GM19023 (cell line): Measurements from ENCODE around the gene IDH2.
"Not testable (repeated sequence)": the region's sequence is repeated elsewhere in the genome, so short reads cannot be mapped to it uniquely, and the experiment has no call there.

Experiments used
- ATAC-seq: cut with Tn5 transposase; IDR thresholded peaks from one replicate; pipeline ENCODE4 v1.9.1; 2021; ENCODE audit warnings: mild to moderate bottlenecking, moderate library complexity; ENCODE audit not compliant: unreplicated experiment

Gene IDH2

DNA sequence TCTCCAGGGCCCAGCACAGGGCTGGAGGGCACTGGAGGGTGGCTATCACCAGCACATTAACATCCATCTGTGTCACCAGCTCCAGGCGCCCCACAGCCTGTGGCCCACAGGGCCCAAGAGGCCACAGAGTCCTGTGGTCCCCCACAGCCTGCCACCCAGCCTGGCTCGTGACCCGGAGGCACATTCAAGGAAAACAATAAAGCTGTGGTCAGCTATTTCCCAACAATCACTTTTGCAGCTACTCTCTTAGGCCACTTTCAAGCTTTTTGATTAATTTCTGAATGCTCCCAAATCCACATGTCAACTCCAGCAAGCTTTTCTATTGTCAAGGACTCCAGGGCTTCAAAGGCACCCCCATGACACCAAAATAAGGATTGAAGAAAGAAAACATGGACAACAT, 16.7 kb downstream of the IDH2 start:
- no peak for ATAC-seq

DNA sequence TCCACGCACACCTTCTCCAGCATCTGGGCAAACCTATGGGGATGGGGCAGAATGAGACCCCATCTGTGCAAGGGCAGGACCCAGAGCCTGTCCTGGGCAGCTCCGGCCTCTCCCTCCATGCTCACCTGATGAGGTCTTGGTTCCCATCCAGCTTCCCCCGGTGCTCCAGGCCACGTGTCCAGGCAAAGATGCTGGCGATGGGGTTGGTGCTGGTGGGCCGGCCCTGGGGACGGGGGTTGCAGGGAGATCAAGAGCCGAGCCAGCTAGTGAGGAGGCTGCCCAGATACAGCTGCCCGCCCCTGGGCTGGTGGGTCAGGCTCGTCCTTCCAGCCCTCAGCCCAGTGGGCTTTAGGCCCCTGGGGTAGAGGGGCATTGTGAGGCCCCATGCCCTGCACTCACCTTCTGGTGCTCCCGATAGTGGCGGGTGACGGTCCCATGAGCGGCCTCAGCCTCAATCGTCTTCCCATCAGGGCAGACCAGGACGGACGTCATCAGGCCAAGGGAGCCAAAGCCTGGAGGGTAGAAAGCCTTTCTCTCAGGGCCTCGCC, 17.3 kb downstream of the IDH2 start:
- no peak for ATAC-seq

DNA sequence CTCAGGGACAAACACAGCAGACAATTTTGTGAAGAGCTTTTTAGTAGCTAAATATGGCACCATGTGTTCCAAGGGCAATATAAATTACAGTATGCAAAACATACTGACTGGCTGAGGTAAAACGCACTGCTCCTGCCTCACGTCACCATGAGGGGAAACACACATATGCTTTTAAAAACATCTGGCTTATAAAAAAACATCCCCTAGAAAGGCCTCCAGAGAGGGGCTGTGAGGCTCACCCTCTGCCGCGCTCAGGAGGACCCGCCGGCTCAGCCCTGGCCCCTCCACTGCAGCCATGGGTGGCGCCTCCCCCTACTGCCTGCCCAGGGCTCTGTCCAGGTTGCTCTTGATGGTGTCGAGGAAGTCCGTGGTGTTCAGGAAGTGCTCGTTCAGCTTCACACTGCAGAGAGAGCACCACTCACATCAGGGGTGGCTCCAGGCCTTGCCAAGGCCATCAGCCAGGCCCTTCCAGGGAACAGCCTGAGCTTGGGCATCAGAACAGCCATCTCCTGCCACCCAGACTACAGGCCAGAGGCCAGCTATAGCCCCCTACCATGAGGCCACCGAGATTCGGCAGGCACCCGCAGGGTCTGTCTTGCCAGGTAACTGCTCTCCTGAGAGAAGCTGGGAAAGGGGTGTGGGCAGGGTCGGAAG, 18.2 kb downstream of the IDH2 start:
- ATAC-seq: no peak

DNA sequence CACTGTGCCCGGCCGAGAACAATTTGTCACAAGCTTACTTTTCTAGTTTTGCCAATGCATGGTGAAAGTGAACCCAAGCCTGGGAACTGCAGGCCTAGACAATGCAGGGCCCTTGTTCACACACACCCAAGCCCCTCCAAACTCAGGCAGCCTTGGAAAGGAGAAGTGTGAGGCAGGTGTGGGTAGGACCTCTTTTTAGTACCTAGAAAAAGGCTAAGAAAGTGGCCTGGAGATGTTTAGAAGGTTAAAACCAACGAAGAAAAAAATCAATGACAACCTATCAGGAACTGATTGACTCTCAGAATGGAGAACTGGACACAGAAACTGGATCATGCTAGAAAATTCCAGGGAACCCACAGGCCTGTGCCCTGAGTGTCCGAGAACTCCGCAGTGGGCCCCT, 18.8 kb downstream of the IDH2 start:
- ATAC-seq: no peak

DNA sequence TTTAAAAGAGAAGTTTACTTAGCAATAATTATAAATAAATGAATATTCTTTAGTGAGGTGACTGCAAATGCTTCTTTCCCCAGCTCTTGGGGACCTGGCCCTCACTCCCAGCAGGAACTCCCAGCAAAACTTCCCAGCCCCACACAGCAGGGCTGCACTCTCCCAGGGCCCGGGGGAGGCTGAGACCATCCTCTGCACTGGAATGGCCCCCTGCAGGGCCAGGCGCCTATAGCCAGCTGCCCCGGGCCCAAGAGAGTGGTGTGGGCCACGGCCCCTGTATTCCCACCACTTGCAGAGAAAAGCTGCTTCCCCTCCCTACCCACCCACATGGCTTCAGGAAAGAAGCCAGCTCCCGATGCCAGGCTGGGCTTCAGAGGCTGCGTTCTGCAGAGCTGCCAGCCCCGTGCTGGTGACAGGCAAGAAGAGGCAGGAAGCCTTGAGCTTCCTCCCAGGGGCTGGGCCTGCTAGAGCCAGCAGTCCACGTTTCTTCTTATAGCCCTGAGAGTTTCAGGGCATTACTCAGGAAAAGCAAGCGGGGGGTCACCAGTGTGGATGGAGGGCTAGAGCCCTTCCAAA, 20.0 kb downstream of the IDH2 start:
- ATAC-seq: no peak

DNA sequence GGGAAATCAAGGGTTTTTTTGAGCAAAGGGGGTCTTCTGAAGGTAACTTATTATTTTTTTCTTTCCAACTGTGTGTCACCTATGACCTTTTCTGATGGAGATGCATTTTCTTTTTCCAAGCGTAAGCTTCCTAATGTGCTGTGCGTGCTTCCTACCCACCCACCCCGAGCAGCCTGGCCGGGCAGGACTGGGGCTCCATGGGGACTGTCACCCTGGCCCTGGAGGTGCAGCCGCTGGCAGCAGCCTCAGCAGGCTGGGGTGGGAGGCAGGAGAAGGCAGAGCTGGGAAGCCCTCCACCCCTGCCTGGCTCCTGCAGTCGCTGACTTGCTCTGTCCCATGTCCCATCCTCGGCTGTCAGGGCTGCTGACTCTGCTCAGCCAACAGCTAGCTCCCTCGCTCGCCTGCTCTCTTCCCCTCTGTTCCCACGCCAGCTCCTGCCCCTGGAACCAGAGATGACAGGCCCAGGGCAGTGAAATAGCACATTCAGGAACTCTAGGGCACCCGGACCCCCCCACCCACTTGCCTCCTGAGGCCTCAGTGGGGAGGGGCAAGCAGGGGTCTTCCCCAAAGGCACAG, 21.4 kb downstream of the IDH2 start:
- no peak for ATAC-seq

DNA sequence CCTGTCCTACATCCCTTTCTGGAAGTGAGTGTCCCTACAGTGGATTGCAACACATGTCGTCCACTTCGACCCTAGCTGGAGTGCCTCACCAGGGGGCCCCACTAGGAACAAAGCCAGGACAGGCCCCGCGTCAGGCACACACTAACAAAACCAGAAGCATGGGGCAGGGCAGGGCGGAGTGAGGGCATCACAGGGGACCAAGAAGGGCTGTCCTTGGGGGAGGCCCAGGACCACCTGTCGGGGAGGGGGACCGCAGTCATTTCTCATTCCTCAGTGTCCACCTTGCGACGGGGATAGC, 21.9 kb downstream of the IDH2 start:
- ATAC-seq: no peak

DNA sequence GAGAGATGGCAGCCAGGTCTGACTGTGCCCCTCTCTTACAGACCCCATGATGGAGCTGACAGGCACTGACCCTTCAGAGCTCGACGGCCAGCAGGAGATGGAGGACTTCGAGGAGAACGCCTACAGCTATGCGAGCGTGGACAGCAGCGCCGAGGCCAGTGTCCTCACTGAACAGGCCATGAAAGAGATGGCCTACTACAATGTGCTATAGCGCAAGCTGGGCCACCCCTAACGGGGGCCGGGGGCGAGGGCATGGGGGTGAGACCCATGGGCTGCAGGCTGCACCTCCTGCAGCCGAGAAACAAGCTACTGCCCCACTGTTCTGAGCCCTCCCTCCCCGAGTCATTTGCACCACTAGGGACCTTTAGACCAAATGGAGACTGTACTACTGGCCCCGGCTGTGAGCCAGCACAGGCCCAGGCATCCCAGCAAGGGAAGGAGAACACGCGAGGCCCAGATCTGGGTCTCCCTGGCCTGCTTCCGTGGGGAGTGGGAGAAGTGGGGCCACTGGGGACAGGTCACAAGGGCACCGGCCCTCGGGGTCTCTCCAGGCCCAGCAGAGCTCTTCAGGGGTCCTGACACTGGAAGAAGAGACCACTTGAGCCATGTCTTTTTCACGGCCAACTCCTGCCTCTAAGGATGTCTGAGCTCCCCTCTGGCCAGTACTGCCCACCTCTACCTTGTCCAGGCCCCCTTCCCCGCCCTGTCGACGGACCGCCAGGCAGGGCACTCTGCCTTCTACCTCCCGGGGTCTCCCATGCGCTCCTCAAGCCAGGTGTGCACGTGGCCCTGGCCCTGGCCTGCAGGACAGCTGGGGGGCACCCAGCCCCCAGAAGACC, 22.4 kb downstream of the IDH2 start:
- no peak for ATAC-seq

DNA sequence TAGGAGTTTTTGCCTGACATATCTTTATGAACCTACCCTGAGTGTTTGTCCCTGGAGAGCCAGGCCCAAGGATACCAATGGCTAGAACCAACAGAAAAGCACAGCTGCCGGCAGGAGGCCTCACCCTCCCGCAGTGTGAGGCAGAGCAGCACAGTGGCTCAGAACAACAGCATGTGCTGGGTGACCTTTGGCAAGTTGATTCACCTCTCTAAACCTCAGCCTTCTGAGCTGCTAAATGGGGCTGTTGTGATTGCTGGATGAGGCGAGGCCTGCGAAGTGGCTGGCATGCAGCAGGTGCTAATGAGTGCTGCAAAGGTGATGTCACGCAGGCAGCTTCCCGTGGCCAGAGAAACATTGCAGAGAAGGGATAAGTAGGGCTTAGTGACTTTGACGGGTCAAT, 23.3 kb downstream of the IDH2 start:
- ATAC-seq: no peak

DNA sequence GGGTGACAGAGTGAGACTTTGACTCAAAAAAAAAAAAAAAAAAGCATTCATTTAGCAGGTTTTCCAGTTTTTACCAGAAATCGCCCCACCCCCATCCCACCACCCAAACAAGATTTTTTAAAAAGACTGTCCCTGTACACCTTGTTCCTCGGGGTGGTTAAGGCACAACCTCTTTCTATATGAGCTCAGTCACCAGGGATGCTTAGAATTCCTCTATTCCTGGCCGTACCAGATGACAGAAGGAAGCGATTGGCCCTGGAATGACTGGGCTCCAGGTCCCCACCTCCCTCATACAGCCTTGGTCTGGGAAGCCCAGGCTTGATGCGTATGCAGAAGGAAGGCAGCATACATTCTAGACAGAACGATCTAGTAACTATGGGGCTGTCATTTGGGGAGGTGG, 25.6 kb downstream of the IDH2 start:
- ATAC-seq: no peak

DNA sequence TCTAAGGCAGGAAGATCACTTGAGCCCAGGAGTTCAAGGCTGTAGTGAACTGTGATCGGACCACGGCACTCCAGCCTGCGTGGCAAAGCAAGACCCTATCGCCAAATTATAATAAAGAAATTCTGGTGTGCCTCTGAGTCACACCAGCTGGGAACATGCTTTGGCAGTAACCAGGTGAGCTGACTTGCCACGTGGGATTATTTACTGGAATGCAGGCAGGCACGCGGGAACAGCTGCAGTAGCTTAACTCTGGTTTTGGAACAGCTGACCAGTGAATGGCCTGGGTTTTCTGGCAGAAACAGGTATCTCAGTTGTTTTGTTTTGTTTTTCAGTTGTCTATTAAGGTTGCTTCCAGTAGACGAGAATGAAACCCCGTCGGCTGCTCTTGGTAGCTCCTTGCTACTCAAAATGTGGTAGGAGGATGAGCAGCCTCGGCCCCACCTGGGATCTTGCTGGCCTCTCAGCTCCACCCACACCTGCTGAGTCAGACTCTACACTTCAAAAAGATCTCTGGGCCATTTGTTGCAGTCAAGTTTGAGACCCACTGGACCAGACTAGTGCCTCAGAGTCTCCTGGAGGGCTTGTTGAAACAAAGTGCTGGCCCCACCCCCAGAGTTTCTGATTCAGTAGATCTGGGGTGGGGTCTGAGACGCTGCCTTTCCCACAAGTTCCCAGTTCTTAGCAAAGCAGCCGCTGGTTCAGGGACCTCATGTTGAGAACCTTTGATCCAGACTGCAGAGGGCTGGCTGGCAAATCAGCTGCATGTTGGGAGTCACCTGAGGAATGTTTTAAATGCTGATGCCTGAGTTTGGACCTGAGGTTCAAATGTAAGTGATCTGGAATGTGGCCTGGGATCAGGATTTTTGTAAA, 26.6 kb downstream of the IDH2 start:
- ATAC-seq: no peak

DNA sequence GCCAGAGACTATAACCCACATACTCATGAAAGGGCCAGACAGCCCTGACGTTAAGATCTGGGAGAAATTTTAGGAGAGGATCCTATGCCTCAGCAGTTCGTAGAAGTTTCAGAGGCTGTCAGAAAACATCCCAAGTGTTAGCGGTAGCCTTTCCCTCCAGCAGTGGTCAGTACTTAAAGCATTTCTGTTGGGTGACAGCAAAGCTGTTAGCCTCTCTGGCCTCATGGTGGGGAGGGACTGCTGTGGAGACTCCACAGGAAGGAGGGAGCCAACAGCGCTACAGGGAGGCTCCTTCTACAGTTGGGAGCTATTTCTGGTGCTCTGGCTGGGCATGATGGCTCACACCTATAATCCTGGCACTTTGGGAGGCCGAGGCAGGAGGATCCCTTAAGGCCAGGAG, 27.4 kb downstream of the IDH2 start:
- no peak for ATAC-seq

DNA sequence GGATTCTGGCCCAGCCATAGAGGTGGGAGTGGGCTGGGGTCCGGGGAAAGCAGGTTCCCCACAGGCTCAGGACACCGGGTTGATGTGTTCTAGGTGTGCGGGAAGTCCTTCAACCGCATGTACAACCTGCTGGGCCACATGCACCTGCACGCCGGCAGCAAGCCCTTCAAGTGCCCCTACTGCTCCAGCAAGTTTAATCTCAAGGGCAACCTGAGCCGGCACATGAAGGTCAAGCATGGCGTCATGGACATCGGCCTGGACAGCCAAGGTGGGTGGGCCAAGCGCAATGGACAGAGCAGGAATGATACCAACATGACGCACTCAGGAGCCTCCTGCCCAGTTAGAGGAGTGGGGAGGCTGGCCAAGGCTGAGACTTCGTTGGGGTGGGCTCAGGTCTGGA, 28.2 kb downstream of the IDH2 start:
- ATAC-seq: no peak

DNA sequence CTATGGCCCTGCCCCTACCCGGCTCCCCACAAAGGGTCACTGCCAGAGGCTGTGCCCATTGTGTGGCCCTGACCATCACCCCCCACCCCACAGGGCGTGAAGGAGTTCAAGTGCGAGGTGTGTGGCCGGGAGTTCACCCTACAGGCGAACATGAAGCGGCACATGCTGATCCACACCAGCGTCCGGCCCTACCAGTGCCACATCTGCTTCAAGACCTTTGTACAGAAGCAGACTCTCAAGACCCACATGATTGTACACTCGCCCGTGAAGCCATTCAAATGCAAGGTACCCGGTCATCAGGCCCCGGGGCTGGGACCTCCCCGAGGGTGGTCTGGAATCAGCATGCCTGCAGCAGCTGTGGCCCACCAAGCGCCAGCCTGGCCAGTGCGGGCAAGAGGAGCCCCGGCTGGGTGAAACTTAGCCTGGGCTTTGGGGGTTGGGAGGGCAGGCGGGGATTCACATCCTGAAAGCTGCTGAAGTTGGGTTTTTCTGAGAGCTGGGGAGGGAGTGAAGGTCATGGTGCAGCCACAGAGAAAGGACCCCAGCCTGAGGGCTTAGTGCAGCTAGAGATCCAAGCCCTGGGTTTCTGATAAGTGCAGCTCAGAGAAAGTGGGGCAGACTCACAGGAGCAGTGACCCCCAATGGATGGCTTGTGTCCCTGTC, 29.2 kb downstream of the IDH2 start:
- no peak for ATAC-seq

DNA sequence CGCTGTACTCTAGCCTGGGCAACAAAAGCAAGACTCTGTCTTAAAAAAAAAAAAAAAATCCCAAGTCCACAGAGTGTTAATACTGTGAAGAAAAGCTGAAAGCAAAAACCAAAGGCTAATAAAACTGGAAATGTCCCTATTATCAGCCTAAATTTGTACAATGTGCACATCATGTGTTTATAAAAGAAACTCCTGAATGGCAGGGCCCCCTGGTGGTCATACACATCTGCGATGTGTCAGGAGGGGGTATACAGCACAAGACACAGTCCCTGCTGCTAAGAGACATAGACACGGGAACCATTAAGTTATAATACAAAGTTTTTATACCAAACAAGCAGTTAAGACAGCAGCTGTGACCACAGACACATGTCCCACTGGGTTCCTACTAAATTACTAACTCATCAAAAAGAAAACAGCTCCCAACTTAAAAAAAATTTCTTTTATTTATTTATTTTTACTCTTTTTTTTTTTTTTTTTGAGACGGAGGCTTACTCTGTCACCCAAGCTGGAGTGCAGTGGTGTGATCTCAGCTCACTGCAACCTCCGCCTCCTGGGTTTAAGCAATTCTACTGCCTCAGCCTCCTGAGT, 31.0 kb downstream of the IDH2 start:
- ATAC-seq: peak; percentile 76

DNA sequence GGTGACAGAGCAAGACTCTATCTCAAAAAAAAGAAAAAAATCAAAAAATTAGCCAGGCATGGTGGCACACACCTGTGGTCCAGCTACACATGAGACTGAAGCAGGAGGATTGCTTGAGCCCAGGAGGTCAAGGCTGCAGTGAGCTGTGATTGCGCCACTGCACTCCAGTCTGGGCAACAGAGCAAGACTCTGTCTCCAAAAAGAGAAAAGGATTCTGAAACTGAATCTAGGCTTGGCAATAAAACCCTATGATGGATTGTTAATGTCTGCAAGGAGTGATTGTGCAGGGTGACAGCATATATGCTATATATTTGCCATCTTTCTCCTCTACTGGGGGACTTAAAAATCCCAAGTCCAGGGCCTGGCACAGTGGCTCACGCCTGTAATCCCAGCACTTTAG, 31.6 kb downstream of the IDH2 start:
- ATAC-seq: not testable (repeated sequence)

DNA sequence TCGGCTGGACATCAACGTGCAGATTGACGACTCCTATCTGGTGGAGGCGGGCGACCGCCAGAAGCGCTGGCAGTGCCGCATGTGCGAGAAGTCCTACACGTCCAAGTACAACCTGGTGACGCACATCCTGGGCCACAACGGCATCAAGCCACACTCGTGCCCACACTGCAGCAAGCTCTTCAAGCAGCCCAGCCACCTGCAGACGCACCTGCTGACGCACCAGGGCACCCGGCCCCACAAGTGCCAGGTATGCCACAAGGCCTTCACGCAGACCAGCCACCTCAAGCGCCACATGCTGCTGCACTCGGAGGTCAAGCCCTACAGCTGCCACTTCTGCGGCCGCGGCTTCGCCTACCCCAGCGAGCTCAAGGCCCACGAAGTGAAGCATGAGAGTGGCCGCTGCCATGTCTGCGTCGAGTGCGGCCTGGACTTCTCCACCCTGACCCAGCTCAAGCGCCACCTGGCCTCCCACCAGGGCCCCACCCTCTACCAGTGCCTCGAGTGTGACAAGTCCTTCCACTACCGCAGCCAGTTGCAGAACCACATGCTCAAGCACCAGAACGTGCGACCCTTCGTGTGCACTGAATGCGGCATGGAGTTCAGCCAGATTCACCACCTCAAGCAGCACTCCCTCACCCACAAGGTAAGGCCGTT, 34.2 kb downstream of the IDH2 start:
- ATAC-seq: no peak

DNA sequence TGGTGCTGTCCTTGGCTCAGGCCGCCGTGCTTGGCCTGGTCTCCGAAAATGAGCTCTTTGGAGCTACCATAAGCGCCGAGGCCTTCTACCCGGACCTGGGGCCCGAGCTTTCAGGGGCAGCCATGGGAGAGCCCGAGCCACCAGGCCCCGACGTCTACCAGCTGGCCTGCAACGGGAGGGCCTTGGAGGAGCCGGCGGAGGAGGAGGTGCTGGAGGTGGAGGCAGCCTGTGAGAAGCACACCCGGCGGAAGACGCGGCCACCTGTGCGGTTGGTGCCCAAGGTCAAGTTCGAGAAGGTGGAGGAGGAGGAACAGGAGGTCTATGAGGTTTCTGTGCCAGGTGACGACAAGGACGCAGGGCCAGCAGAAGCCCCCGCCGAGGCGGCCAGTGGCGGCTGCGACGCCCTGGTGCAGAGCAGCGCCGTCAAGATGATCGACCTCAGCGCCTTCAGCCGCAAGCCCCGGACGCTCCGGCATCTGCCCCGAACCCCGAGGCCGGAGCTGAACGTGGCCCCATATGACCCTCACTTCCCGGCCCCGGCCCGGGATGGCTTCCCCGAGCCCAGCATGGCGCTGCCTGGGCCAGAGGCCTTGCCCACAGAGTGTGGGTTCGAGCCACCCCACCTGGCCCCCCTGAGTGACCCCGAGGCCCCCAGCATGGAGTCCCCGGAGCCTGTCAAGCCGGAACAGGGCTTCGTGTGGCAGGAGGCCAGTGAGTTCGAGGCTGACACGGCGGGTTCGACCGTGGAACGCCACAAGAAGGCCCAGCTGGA, 34.9 kb downstream of the IDH2 start:
- ATAC-seq: no peak

DNA sequence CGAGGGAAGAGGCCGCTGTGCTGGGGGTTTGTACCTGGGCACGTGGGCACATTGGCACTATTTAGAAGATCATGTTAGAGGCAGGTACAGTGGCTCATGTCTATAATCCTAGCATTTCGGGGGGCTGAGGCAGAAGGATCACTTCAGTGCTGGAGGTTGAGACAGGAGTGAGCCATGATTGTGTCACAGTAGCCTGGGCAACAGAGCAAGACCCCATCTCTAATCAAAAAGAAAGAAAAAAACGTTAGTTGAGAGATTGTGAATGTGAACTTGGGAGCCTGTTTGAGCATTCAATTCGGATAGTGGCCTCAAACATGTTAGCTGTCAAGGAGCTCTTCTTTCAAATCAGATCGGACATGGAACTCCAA, 36.6 kb downstream of the IDH2 start:
- no peak for ATAC-seq
